HepG2 (cell line): ENCODE measurements around the gene MED4. TPM values are rescaled to one million over a fixed set of nuclear protein-coding genes. Genes with fewer than 3 reads are reported as not detected.

Source experiments
- ATAC-seq: fragments of 200-7000 bp; cut with Tn5 transposase; 3 replicates; pipeline ENCODE4 v1.9.1; 2020; ENCODE audit warnings: mild to moderate bottlenecking, moderate library complexity
- BruUV-seq: library from RNA; stranded (reverse); fragments of 400-500 nt; replicated peaks from 2 replicates; lab custom pipeline; 2021; lab: Mats Ljungman, UMichigan
- CTCF ChIA-PET: fragments of 300-600 bp; formaldehyde crosslinking; extraction: SDS; loops from one replicate; lab custom pipeline; 2021; ENCODE audit warnings: low total read pairs, inconsistent platforms, low intra/inter-chr PET ratio; lab: Yijun Ruan, JAX
- POLR2A ChIA-PET: fragments of 350-600 bp; sonication (Branson Sonifier 250); formaldehyde crosslinking; loops from one replicate; lab custom pipeline; 2020; ENCODE audit warnings: antibody characterized with exemption, inconsistent platforms; lab: Yijun Ruan, JAX
- DNase-seq: peaks from one replicate; pipeline ENCODE4 v3.0.0-alpha.2; 2015; ENCODE audit warnings: low spot score
- FAIRE-seq: peaks from 3 replicates; lab custom pipeline; 2011; peaks lifted over from hg19 to GRCh38; lab: Jason Lieb, UNC
- H2AFZ ChIP-seq: one replicate; pipeline ENCODE4 v1.6.1; 2011; ENCODE audit warnings: low read length, inconsistent platforms
- H3K27ac ChIP-seq: fragments of 300-600 bp; 3 replicates; pipeline ENCODE4 v1.8.0; 2011; ENCODE audit warnings: mixed run types, mild to moderate bottlenecking, mixed read lengths, low read length, inconsistent platforms; ENCODE audit not compliant: insufficient read depth; ENCODE audit errors: extremely low read length
- H3K27me3 ChIP-seq, 2 experiments: fragments of 200-600 bp in 1 of 2; 2 replicates in 1 of 2; 3 replicates in 1 of 2; pipeline versions ENCODE4 v1.6.0 to v1.8.0; 2011; ENCODE audit warnings: low read length in 2 of 2, mild to moderate bottlenecking in 2 of 2, moderate library complexity in 2 of 2, inconsistent platforms in 1 of 2; ENCODE audit not compliant: insufficient read depth in 2 of 2, control insufficient read depth in 1 of 2
- H3K36me3 ChIP-seq, 2 experiments: fragments of 200-600 bp in 1 of 2; replicated peaks in 1 of 2; 2 replicates in 1 of 2; 3 replicates in 1 of 2; pipeline versions ENCODE4 v1.5.1 to v1.8.0; 2011; ENCODE audit warnings: low read length in 2 of 2, inconsistent platforms in 1 of 2; ENCODE audit not compliant: insufficient read depth in 2 of 2, control insufficient read depth in 1 of 2
- H3K4me1 ChIP-seq: 2 replicates; pipeline ENCODE4 v1.5.1; 2012; ENCODE audit warnings: low read length, inconsistent platforms; ENCODE audit not compliant: insufficient read depth
- H3K4me2 ChIP-seq: 2 replicates; pipeline ENCODE4 v1.6.0; 2011; ENCODE audit warnings: low read depth, low read length, inconsistent platforms
- H3K4me3 ChIP-seq, 3 experiments: fragments of 200-600 bp in 1 of 3; sonication (generic), shearing (Covaris generic) in 1 of 3; replicated peaks in 1 of 3; 2 replicates each; pipeline ENCODE4 v1.5.1; 2011 to 2016; ENCODE audit warnings: low read length in 3 of 3, inconsistent platforms in 2 of 3, low read depth in 2 of 3, mild to moderate bottlenecking in 2 of 3, control low read depth in 1 of 3, mixed read lengths in 1 of 3; ENCODE audit not compliant: insufficient read depth in 1 of 3
- H3K79me2 ChIP-seq: one replicate; pipeline ENCODE4 v1.6.1; 2011; ENCODE audit warnings: low read length, inconsistent platforms; ENCODE audit not compliant: insufficient read depth
- H3K9ac ChIP-seq: 2 replicates; pipeline ENCODE4 v1.6.0; 2011; ENCODE audit warnings: mild to moderate bottlenecking, low read depth, low read length, inconsistent platforms; ENCODE audit not compliant: insufficient read depth
- H3K9me3 ChIP-seq: 2 replicates; pipeline ENCODE4 v1.5.1; 2012; ENCODE audit warnings: mild to moderate bottlenecking, low read length
- H4K20me1 ChIP-seq: 2 replicates; pipeline ENCODE4 v1.6.0; 2011; ENCODE audit warnings: inconsistent platforms, mild to moderate bottlenecking, low read length, moderate library complexity; ENCODE audit not compliant: insufficient read depth
- GATAD1 ChIP-seq: IDR thresholded peaks from 2 replicates; pipeline ENCODE4 v1.6.1; 2016; ENCODE audit warnings: missing genetic modification reagents, missing compliant biosample characterization
- KAT7 ChIP-seq: IDR thresholded peaks from 2 replicates; pipeline ENCODE4 v1.6.1; 2018; ENCODE audit warnings: borderline replicate concordance, missing compliant biosample characterization
- MAFG ChIP-seq: sonication (generic); formaldehyde crosslinking; IDR thresholded peaks from 2 replicates; pipeline ENCODE4 v1.5.1; 2020; ENCODE audit warnings: mild to moderate bottlenecking, missing genetic modification reagents
- NR1H2 ChIP-seq: sonication (generic); formaldehyde crosslinking; IDR thresholded peaks from 2 replicates; pipeline ENCODE4 v1.8.1; 2022; ENCODE audit warnings: low read depth, missing genetic modification reagents, borderline replicate concordance
- POGK ChIP-seq: sonication (generic); formaldehyde crosslinking; conservative IDR thresholded peaks from 2 replicates; pipeline ENCODE4 v1.8.0; 2022; ENCODE audit warnings: mild to moderate bottlenecking, moderate library complexity, missing genetic modification reagents
- RARG ChIP-seq: sonication (generic); formaldehyde crosslinking; IDR thresholded peaks from 2 replicates; pipeline ENCODE4 v1.4.0; 2020; ENCODE audit warnings: low read depth, mild to moderate bottlenecking, missing genetic modification reagents
- SIX4 ChIP-seq: sonication (generic); formaldehyde crosslinking; IDR thresholded peaks from 2 replicates; pipeline ENCODE4 v1.4.0; 2020; ENCODE audit warnings: missing genetic modification reagents
- ZBTB38 ChIP-seq: sonication (generic); formaldehyde crosslinking; IDR thresholded peaks from 2 replicates; pipeline ENCODE4 v1.5.1; 2020; ENCODE audit warnings: mild to moderate bottlenecking, missing genetic modification reagents
- ZNF816 ChIP-seq: sonication (generic); formaldehyde crosslinking; IDR thresholded peaks from 2 replicates; pipeline ENCODE4 v1.8.0; 2022; ENCODE audit warnings: missing genetic modification reagents, mild to moderate bottlenecking, borderline replicate concordance
- ZNF839 ChIP-seq: sonication (generic); formaldehyde crosslinking; IDR thresholded peaks from 2 replicates; pipeline ENCODE4 v1.4.0; 2020; ENCODE audit warnings: missing genetic modification reagents, mild to moderate bottlenecking, borderline replicate concordance
- WGBS: methylation state at CpG from one replicate; pipeline ENCODE4 v1.1.6; 2017; ENCODE audit warnings: low lambda C conversion rate; 5-methylcytosine and 5-hydroxymethylcytosine counted together
- in situ Hi-C: cut with HindIII; loops from 2 replicates; pipeline ENCODE4 v1.10.0; 2017; ENCODE audit warnings: low pct_unique_long_range_greater_than_20kb; ENCODE audit not compliant: extremely low pct_ligation_motif_present
- intact Hi-C: fragments of 100-400 bp; cut with micrococcal nuclease; formaldehyde crosslinking; loops from one replicate; pipeline ENCODE4 v1.10.0; 2022; ENCODE audit not compliant: unreplicated experiment
- polyA plus RNA-seq, 8 experiments: library from polyadenylated mRNA; depleted of rRNA in 3 of 8; stranded (reverse) in 7 of 8; unstranded in 1 of 8; fragments of >200 nt; fragmentation: Illumina TruSeq in 4 of 8; extraction: Trizol in 4 of 8; gene quantifications; 2 replicates each; pipeline versions ENCODE4 v1.2.1 to v1.2.3, GENCODE V29; 2011 to 2016; ENCODE audit warnings: low read depth in 4 of 8, missing spikeins in 1 of 8, mixed read lengths in 1 of 8; ENCODE audit not compliant: insufficient read depth in 1 of 8
- total RNA-seq, 5 experiments: library from RNA; depleted of rRNA; stranded (reverse); fragments of >200 nt; fragmentation: Illumina TruSeq; extraction: Trizol; gene quantifications; 2 replicates each; pipeline ENCODE4 v1.2.3, GENCODE V29; 2016; ENCODE audit warnings: low read depth in 1 of 5
- TF ChIP-seq, protein P1 (sequence below): sonication (generic); formaldehyde crosslinking; IDR thresholded peaks from 2 replicates; pipeline ENCODE4 v1.5.0; 2020; ENCODE audit warnings: mild to moderate bottlenecking, missing genetic modification reagents, moderate library complexity
- TF ChIP-seq, protein P2 (sequence below): sonication (generic); formaldehyde crosslinking; IDR thresholded peaks from 2 replicates; pipeline ENCODE4 v1.4.0; 2020; ENCODE audit warnings: missing genetic modification reagents, borderline replicate concordance
- TF ChIP-seq, protein P3 (sequence below): IDR thresholded peaks from 2 replicates; pipeline ENCODE4 v1.6.1; 2016; ENCODE audit warnings: mild to moderate bottlenecking

MED4 gene
- total and polyA plus RNA-seq, 2 of the 13 experiments (the other 11 are each of a cell fraction or from before 2014, with no cell fraction given), result 49.4 to 57.8 TPM

DNA sequence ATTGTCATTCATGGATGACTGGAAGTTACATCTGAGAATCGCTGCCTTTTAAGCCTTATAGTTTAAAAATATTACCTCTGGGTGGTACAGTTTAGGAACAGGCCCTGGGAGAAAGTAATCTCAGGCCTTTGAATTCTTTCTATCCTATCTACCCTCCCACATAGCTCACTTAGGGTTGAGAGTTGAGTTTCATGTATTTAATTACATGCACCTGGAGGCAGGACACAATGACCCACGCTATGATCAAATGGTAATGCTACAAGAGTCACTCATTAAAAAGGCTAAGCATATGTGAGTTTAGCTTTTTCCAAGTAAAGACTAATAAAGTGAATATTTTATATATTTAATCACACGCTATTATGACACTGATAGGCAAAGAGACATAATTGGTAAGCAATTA is 25.3 kb upstream of the MED4 start (continued):
- TF ChIP-seq, protein P1, sequence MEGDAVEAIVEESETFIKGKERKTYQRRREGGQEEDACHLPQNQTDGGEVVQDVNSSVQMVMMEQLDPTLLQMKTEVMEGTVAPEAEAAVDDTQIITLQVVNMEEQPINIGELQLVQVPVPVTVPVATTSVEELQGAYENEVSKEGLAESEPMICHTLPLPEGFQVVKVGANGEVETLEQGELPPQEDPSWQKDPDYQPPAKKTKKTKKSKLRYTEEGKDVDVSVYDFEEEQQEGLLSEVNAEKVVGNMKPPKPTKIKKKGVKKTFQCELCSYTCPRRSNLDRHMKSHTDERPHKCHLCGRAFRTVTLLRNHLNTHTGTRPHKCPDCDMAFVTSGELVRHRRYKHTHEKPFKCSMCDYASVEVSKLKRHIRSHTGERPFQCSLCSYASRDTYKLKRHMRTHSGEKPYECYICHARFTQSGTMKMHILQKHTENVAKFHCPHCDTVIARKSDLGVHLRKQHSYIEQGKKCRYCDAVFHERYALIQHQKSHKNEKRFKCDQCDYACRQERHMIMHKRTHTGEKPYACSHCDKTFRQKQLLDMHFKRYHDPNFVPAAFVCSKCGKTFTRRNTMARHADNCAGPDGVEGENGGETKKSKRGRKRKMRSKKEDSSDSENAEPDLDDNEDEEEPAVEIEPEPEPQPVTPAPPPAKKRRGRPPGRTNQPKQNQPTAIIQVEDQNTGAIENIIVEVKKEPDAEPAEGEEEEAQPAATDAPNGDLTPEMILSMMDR, result no peak
- TF ChIP-seq GATAD1, result no peak

- no peak for FAIRE-seq
- ChIA-PET CTCF (no interaction called here), POLR2A (no interaction called here)
- Histone ChIP-seq H2AFZ (no peak overlapping the region), H3K4me1 (peaks cover 40% of the 10 kb centered on the region), H3K36me3 (no peaks in the 10 kb centered on the region), H3K9ac (no peak overlapping the region), H3K9me3 (no peaks in the 10 kb centered on the region), H3K4me3 (no peak overlapping the region), H4K20me1 (no peaks in the 10 kb centered on the region), H3K4me2 (no peak overlapping the region), H3K27me3 (no peaks in the 10 kb centered on the region), H3K27ac (no peak overlapping the region), H3K79me2 (no peaks in the 10 kb centered on the region)
- BruUV-seq, result no TSS peak
- 83% methylated on average over 5 of the region's 5 CpGs for WGBS
- intact Hi-C loops, result no loop called here
- in situ Hi-C loops, result loop anchor here (25.0 kb wide), 1 partner anchor 469 kb away; no protein-coding TSS in a partner anchor
- no peak for DNase-seq
- ATAC-seq, result no peak
- TF ChIP-seq, protein P2, sequence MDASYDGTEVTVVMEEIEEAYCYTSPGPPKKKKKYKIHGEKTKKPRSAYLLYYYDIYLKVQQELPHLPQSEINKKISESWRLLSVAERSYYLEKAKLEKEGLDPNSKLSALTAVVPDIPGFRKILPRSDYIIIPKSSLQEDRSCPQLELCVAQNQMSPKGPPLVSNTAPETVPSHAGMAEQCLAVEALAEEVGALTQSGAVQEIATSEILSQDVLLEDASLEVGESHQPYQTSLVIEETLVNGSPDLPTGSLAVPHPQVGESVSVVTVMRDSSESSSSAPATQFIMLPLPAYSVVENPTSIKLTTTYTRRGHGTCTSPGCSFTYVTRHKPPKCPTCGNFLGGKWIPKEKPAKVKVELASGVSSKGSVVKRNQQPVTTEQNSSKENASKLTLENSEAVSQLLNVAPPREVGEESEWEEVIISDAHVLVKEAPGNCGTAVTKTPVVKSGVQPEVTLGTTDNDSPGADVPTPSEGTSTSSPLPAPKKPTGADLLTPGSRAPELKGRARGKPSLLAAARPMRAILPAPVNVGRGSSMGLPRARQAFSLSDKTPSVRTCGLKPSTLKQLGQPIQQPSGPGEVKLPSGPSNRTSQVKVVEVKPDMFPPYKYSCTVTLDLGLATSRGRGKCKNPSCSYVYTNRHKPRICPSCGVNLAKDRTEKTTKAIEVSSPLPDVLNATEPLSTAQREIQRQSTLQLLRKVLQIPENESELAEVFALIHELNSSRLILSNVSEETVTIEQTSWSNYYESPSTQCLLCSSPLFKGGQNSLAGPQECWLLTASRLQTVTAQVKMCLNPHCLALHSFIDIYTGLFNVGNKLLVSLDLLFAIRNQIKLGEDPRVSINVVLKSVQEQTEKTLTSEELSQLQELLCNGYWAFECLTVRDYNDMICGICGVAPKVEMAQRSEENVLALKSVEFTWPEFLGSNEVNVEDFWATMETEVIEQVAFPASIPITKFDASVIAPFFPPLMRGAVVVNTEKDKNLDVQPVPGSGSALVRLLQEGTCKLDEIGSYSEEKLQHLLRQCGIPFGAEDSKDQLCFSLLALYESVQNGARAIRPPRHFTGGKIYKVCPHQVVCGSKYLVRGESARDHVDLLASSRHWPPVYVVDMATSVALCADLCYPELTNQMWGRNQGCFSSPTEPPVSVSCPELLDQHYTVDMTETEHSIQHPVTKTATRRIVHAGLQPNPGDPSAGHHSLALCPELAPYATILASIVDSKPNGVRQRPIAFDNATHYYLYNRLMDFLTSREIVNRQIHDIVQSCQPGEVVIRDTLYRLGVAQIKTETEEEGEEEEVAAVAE (CRISPR knock-in tag), result no peak
- TF ChIP-seq ZBTB38 (no peak), KAT7 (CRISPR knock-in tag) (no peak), MAFG (no peak), ZNF839 (CRISPR knock-in tag) (no peak), NR1H2 (no peak), SIX4 (CRISPR knock-in tag) (no peak), POGK (CRISPR knock-in tag) (no peak), RARG (no peak), ZNF816 (CRISPR knock-in tag) (no peak)
- TF ChIP-seq, protein P3, sequence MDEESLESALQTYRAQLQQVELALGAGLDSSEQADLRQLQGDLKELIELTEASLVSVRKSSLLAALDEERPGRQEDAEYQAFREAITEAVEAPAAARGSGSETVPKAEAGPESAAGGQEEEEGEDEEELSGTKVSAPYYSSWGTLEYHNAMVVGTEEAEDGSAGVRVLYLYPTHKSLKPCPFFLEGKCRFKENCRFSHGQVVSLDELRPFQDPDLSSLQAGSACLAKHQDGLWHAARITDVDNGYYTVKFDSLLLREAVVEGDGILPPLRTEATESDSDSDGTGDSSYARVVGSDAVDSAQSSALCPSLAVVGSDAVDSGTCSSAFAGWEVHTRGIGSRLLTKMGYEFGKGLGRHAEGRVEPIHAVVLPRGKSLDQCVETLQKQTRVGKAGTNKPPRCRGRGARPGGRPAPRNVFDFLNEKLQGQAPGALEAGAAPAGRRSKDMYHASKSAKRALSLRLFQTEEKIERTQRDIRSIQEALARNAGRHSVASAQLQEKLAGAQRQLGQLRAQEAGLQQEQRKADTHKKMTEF, result no peak
These were observed 23.1 kb upstream of the MED4 start for GRCh38 chr13:48118030-48118429.
